DOHH2 (cell line): ENCODE data around the gene ZC3H12C.

ENCODE experiments used
- H3F3A ChIP-seq: fragments of 200-600 bp; sonication (generic), shearing (Covaris generic); 2 replicates; pipeline ENCODE4 v1.6.0; 2016; ENCODE audit warnings: antibody characterized with exemption, mild to moderate bottlenecking; ENCODE audit not compliant: control insufficient read depth, insufficient read depth
- H3K27ac ChIP-seq: fragments of 200-600 bp; sonication (generic); 2 replicates; pipeline ENCODE4 v1.5.1; 2014; ENCODE audit warnings: low read depth, mild to moderate bottlenecking, low read length, moderate library complexity
- H3K27me3 ChIP-seq: fragments of 200-600 bp; sonication (generic); 2 replicates; pipeline ENCODE4 v1.6.1; 2014; ENCODE audit warnings: mild to moderate bottlenecking, low read length, mixed read lengths; ENCODE audit not compliant: control insufficient read depth
- H3K36me3 ChIP-seq: fragments of 200-600 bp; sonication (generic); 2 replicates; pipeline ENCODE4 v1.6.1; 2014; ENCODE audit warnings: mild to moderate bottlenecking, low read length, moderate library complexity, mixed read lengths; ENCODE audit not compliant: control insufficient read depth
- H3K4me1 ChIP-seq: fragments of 200-600 bp; sonication (generic); 2 replicates; pipeline ENCODE4 v1.6.1; 2014; ENCODE audit warnings: mild to moderate bottlenecking, low read length, mixed read lengths; ENCODE audit not compliant: control insufficient read depth
- H3K4me2 ChIP-seq: fragments of 200-600 bp; sonication (generic); 2 replicates; pipeline ENCODE4 v1.6.0; 2014; ENCODE audit warnings: mild to moderate bottlenecking, low read length, moderate library complexity
- H3K4me3 ChIP-seq: fragments of 200-600 bp; sonication (generic); 2 replicates; pipeline ENCODE4 v1.5.1; 2014; ENCODE audit warnings: mild to moderate bottlenecking, low read length, mixed read lengths
- H3K79me2 ChIP-seq: fragments of 200-600 bp; sonication (generic); 2 replicates; pipeline ENCODE4 v1.6.1; 2014; ENCODE audit warnings: mild to moderate bottlenecking, low read length, mixed read lengths; ENCODE audit not compliant: control insufficient read depth
- H3K9me2 ChIP-seq: fragments of 200-600 bp; sonication (generic); replicated peaks from 2 replicates; pipeline ENCODE4 v1.6.1; 2014; ENCODE audit warnings: mild to moderate bottlenecking, low read length, mixed read lengths; ENCODE audit not compliant: control insufficient read depth
- H3K9me3 ChIP-seq: fragments of 200-600 bp; sonication (generic); 2 replicates; pipeline ENCODE4 v1.6.1; 2014; ENCODE audit warnings: antibody characterized with exemption, low read length, mixed read lengths; ENCODE audit not compliant: control insufficient read depth, insufficient read depth
- H4K20me1 ChIP-seq: fragments of 200-600 bp; sonication (generic); 2 replicates; pipeline ENCODE4 v1.6.0; 2014; ENCODE audit warnings: low read depth, mild to moderate bottlenecking, antibody characterized with exemption, low read length, moderate library complexity; ENCODE audit not compliant: control insufficient read depth, insufficient read depth
- CTCF ChIP-seq: fragments of 200-600 bp; sonication (generic); IDR thresholded peaks from one replicate; pipeline ENCODE4 v1.5.1; 2014; ENCODE audit warnings: antibody characterized with exemption, mild to moderate bottlenecking, low read depth, low read length; ENCODE audit not compliant: poor library complexity, severe bottlenecking
- EZH2phosphoT487 ChIP-seq: fragments of 200-600 bp; sonication (generic); IDR thresholded peaks from 2 replicates; pipeline ENCODE4 v1.6.1; 2017; ENCODE audit warnings: borderline replicate concordance, mild to moderate bottlenecking, antibody characterized with exemption, low read length, moderate library complexity, mixed read lengths

The ZC3H12C gene

DNA sequence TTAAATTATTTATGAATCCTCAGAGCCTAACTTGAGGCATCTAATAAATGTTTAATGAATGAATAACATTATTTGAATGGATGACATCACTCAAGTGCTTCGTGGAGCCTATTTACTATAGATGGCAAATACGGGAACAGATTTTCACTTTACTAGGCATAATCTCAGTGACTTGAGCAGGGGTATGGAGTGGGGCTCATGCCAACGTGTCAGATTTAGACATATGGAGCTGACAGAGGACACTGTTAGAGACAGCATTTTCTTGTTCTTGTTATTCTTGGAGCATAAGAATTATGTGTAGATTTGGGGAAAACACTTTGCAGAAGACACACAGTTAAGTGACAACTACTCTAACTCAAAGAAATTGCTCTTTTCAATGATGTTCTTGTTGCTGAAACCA is 124.7 kb downstream of the ZC3H12C start:
- no peaks in the 10 kb centered on the region for H3F3A ChIP-seq
- H3K9me3 ChIP-seq: no peaks in the 10 kb centered on the region
- no peaks in the 10 kb centered on the region for H3K4me1 ChIP-seq
- H3K27me3 ChIP-seq: no peaks in the 10 kb centered on the region
- no peaks in the 10 kb centered on the region for H4K20me1 ChIP-seq
- H3K36me3 ChIP-seq: no peaks in the 10 kb centered on the region
- no peaks in the 10 kb centered on the region for H3K9me2 ChIP-seq
- no peaks in the 10 kb centered on the region for H3K79me2 ChIP-seq
- H3K4me3 ChIP-seq: no peak overlapping the region
- TF ChIP-seq CTCF (no peak), EZH2phosphoT487 (no peak)
- no peak overlapping the region for H3K27ac ChIP-seq
- no peak overlapping the region for H3K4me2 ChIP-seq

DNA sequence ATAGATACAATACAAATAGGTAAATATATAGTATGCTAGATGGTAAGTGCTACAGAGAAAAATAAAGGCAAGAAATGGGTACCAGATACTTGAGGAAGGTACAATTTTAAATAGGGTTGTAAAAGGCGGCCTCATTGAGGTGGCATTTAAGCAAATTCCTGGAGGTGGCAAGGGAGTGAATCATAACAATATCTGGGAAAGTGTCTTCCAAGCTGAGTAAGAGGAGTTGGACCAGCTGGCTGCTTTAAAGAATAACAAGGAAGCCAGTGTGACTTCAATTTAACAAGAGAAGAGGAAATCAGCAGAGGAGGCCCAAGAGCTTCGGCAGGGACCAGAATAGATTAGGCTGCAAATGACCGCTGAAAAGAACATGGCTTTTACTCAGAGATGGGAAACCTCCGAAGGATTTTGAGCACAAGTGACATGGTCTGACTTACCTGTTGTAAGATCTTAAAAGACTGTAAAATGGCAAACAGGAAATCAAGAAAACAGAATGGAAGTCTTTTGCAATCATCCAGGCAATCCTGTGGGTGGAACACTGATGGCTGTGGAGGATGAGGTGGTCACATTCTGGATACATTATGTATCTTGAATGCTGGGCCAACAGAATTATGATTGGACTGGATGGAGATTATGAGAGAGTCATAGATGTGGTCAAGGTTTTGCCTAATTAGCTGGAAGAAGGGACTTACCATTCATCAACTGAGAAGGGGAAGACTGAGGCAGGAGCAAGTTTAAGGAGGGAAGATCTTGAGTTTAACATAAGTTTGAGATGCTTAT is 126.0 kb downstream of the ZC3H12C start:
- H3K9me2 ChIP-seq: no peaks in the 10 kb centered on the region
- H3K36me3 ChIP-seq: no peaks in the 10 kb centered on the region
- no peak overlapping the region for H3K4me3 ChIP-seq
- H3K79me2 ChIP-seq: no peaks in the 10 kb centered on the region
- no peak overlapping the region for H3K27ac ChIP-seq
- H3K4me2 ChIP-seq: no peak overlapping the region
- no peaks in the 10 kb centered on the region for H3K4me1 ChIP-seq
- no peaks in the 10 kb centered on the region for H3F3A ChIP-seq
- no peaks in the 10 kb centered on the region for H3K9me3 ChIP-seq
- TF ChIP-seq EZH2phosphoT487: no peak
- TF ChIP-seq CTCF: no peak
- no peaks in the 10 kb centered on the region for H3K27me3 ChIP-seq
- no peaks in the 10 kb centered on the region for H4K20me1 ChIP-seq
